NB4 (cell line): Measurements from ENCODE around the gene B4GALT4.
A peak's percentile ranks its signal among the peaks of the same experiment; 100 is the strongest.

Experiments used
- DNase-seq: peaks from one replicate; pipeline ENCODE4 v3.0.0; 2010; ENCODE audit warnings: low read depth
- H3K4me3 ChIP-seq: one replicate; pipeline ENCODE4 v1.5.1; 2011; ENCODE audit warnings: mild to moderate bottlenecking, low read depth, low read length, moderate library complexity
- MYC ChIP-seq: IDR thresholded peaks from 2 replicates; pipeline ENCODE4 v1.6.1; 2011; ENCODE audit warnings: low read depth, low read length
- POLR2A ChIP-seq: IDR thresholded peaks from 2 replicates; pipeline ENCODE4 v1.6.1; 2011; ENCODE audit warnings: mild to moderate bottlenecking; ENCODE audit not compliant: insufficient read length; ENCODE audit errors: extremely low read depth
- TF ChIP-seq, protein P1 (sequence below): IDR thresholded peaks from 2 replicates; pipeline ENCODE4 v1.6.1; 2011; ENCODE audit warnings: low read depth, low read length
- TF ChIP-seq, protein P2 (sequence below): IDR thresholded peaks from one replicate; pipeline ENCODE4 v1.5.1; 2012; ENCODE audit warnings: low read depth, low read length

B4GALT4 gene, protein sequence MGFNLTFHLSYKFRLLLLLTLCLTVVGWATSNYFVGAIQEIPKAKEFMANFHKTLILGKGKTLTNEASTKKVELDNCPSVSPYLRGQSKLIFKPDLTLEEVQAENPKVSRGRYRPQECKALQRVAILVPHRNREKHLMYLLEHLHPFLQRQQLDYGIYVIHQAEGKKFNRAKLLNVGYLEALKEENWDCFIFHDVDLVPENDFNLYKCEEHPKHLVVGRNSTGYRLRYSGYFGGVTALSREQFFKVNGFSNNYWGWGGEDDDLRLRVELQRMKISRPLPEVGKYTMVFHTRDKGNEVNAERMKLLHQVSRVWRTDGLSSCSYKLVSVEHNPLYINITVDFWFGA

DNA sequence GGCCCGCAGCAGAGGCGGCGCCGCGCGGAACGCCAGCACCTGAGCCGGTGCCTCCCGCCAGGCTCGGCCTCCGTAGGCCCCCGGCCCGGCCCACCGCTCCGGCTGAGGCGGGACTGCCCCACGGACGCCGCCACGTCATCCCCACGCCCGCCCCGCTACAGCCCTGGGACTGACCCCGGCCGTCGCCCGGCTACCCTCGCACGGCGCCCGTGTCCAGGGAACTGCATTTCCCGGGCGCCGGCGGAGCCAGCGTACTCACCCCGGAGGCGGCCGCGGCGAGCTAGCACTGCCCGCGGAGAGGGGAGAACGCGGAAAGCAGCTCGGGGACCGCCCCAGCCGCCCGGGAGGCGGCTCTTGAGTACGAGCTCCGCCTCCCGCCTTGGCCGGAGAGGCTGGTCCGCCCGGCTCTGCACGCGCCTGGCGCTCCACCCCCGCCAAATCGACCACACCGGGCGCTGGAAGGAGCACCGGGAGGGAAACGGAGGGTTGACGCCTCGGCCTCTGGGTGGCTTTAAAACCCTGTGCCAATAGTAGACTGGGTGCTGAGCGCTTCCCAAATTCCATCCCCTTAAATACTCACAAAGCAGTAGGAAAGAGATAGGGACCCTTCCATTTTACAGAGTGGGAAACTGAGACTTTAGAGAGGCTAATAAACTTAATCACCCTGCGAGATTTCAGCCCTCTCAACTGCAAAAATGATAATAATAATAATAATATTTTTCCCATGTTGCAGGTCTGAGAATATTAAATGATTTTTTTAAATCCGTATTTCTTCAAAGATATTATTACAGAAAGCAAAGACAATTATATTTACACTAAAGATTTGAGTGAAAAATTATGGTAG is at the start of gene B4GALT4:
Gene B4GALT4, minus strand, starts transcription at position 288 of the 844 bp plus-strand sequence. CDS start 10,779 bp downstream, outside the sequence.
- peak; percentile 90 for DNase-seq
- TF ChIP-seq, protein P1, sequence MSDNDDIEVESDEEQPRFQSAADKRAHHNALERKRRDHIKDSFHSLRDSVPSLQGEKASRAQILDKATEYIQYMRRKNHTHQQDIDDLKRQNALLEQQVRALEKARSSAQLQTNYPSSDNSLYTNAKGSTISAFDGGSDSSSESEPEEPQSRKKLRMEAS, result peak; percentile 80
- TF ChIP-seq MYC (peak; percentile 42; the same call in 1 of the 2 replicates), POLR2A (peak; percentile 71)
- TF ChIP-seq, protein P2, sequence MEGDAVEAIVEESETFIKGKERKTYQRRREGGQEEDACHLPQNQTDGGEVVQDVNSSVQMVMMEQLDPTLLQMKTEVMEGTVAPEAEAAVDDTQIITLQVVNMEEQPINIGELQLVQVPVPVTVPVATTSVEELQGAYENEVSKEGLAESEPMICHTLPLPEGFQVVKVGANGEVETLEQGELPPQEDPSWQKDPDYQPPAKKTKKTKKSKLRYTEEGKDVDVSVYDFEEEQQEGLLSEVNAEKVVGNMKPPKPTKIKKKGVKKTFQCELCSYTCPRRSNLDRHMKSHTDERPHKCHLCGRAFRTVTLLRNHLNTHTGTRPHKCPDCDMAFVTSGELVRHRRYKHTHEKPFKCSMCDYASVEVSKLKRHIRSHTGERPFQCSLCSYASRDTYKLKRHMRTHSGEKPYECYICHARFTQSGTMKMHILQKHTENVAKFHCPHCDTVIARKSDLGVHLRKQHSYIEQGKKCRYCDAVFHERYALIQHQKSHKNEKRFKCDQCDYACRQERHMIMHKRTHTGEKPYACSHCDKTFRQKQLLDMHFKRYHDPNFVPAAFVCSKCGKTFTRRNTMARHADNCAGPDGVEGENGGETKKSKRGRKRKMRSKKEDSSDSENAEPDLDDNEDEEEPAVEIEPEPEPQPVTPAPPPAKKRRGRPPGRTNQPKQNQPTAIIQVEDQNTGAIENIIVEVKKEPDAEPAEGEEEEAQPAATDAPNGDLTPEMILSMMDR, result no peak
- H3K4me3 ChIP-seq, result peak within 1 kb of the TSS; percentile 66

DNA sequence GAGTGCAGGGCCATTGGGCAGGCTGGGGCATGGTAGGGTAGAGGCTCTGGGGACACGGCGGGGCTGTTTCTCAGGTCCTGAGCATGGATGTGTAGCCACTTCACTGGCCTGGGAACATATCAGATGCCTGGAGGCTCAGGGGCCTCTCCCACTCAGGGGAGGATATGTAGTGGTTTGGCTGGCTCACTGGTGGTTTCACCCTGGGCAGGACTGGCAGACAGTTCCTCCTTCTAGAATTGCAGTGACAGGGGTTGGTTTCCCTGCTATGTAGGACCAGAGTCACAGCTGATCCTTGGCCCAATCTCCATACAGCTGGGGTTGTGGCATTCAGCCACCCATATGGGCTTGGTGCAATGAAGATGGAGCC is 48.7 kb upstream of the B4GALT4 start:
- H3K4me3 ChIP-seq, result no peak overlapping the region
- no peak for TF ChIP-seq POLR2A
- TF ChIP-seq, protein P2, result no peak
- TF ChIP-seq MYC, result no peak
- TF ChIP-seq, protein P1, result no peak
- DNase-seq, result peak; percentile 69

DNA sequence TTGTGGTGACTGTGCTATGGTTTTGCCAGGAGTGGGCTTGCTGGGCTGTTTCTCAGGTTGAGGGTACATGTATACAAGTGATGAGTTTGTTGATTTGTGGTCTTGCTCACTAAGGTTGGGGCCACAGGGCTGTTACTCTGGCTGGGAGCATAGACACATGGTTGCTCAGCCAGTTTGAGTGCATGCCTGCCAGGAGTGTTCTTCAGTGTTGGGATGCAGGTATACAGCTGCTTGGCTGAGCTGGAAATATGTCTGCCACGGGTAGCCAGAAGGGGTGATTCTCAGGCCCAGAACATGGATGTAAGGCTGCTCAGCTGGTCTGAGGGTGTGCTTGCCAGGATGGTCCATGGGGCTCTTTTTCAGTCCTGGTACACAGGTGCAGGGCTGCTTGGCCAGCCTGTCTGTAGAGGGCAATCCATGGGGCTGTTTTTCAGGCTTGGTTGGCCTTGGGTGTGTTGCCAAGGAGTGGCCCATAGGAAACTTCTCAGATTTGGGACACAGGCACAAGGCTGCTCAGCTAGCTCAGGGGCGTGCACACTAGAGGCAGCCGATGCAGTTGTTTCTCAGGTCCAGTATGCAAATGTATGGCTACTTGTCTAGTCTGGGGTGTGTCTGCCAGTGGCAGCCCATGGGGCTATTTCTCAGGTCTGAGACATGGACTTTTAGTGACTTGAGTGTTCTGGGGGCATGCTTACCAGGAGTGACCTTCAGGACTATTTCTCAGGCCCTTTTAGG is 48.2 kb upstream of the B4GALT4 start:
- H3K4me3 ChIP-seq, result no peak overlapping the region
- TF ChIP-seq MYC (no peak), POLR2A (no peak)
- TF ChIP-seq, protein P2, result no peak
- TF ChIP-seq, protein P1, result no peak
- DNase-seq, result no peak

DNA sequence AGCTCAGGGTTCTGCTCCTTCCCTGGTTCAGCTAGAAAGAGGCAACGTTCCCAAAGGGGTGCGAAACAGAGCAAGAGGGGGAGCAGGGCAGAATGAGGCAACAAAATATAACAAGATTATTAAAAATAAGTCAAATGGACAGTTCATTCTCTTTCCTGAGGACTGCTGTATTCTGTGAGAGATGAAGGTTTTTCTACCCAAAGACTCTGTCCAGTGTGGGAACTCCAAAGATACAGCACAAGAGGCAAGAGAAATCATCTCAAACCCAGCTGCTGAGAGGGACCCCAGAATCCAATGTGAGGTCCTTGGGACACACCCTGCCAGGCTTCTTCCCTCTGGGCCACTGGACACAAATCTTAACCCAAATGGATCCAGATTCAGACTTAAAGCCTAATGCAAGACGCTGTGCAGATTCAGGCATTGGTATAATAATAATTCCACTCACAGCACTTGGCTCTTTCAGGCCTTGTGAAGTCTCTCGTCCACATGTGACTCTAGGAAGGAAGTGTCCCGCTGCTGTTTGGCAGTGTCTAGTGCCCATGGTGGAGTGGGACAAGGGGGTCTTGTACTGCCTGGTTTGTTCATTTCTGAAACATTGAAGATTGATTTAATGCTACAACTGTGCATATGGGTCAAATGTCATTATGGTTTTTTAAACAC is 39.0 kb upstream of the B4GALT4 start:
- H3K4me3 ChIP-seq, result no peak overlapping the region
- DNase-seq, result no peak
- no peak for TF ChIP-seq MYC
- TF ChIP-seq, protein P1, result no peak
- TF ChIP-seq, protein P2, result no peak
- no peak for TF ChIP-seq POLR2A

DNA sequence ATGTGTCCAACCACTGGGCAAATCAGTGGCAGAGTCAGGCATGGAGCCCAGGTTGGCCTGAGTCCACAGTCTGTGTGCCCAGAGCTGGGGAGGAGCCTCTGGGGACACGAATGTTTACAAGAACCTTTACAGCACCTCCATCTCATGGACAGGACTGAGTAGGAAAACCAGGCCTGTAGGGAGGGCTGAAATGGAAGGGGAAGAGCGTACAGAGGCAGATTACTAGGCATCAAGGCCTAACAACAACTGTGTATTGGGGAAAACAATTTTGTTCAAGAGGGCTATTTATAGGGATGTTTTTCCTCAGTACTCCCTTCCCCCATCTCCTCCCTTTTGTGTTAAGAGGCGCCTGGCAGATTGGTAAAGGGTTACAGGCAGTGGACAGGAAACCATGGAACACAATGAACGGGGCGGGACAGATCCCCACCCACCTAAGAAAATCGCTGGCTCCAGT is 38.5 kb upstream of the B4GALT4 start:
- H3K4me3 ChIP-seq, result no peak overlapping the region
- no peak for DNase-seq
- TF ChIP-seq MYC, result no peak
- TF ChIP-seq POLR2A, result no peak
- TF ChIP-seq, protein P1, result no peak
- TF ChIP-seq, protein P2, result no peak
